HCT116 (cell line): Measurements from ENCODE around the gene TMA16. TPM values are rescaled to one million over a fixed set of nuclear protein-coding genes. Genes with fewer than 3 reads are reported as not detected.

Experiments used
- ATAC-seq: fragments of 200-7000 bp; cut with Tn5 transposase; 2 replicates; pipeline ENCODE4 v1.9.1; 2020; ENCODE audit warnings: mild to moderate bottlenecking, moderate library complexity
- BruUV-seq: library from RNA; stranded (reverse); fragments of 400-500 nt; replicated peaks from 2 replicates; lab custom pipeline; 2021; lab: Mats Ljungman, UMichigan
- CTCF ChIA-PET: fragments of 300-600 bp; sonication (Branson Sonifier 250); formaldehyde crosslinking; loops from one replicate; lab custom pipeline; 2021; ENCODE audit warnings: antibody characterized with exemption; lab: Charles Lee
- POLR2A ChIA-PET: fragments of 300-600, 350-600 bp; sonication (Branson Sonifier 250); formaldehyde crosslinking; loops from one replicate; lab custom pipeline; 2021; ENCODE audit warnings: antibody characterized with exemption; lab: Charles Lee
- RAD21 ChIA-PET, 2 experiments: fragments of 300-600 bp; sonication (Branson Sonifier 250); formaldehyde crosslinking; loops; one replicate each; lab custom pipeline; 2023; ENCODE audit warnings: low total read pairs in 2 of 2; ENCODE audit not compliant: uncharacterized antibody in 2 of 2, unreplicated experiment in 2 of 2, low non-redundant PET in 1 of 2; lab: Charles Lee
- DNase-seq: peaks from one replicate; pipeline ENCODE4 v3.0.0-alpha.2; 2010; ENCODE audit warnings: low read depth, low spot score
- H2AFZ ChIP-seq: fragments of 200-600 bp; shearing (Covaris generic), sonication (generic); 2 replicates; pipeline ENCODE4 v1.6.1; 2017; ENCODE audit warnings: low read depth, mixed run types, mixed read lengths, antibody characterized with exemption, low read length; ENCODE audit not compliant: poor library complexity, severe bottlenecking
- H3K27ac ChIP-seq: 2 replicates; pipeline ENCODE4 v1.5.1; 2012; ENCODE audit warnings: low read depth, low read length
- H3K27me3 ChIP-seq: fragments of 200-600 bp; sonication (generic); 2 replicates; pipeline ENCODE4 v1.6.1; 2016; ENCODE audit warnings: mixed run types, low read length, mixed read lengths; ENCODE audit not compliant: insufficient read depth
- H3K36me3 ChIP-seq, 2 experiments: fragments of 200-500 bp in 1 of 2; fragments of 200-600 bp in 1 of 2; sonication (Bioruptor generic) in 1 of 2; sonication (generic) in 1 of 2; 2 replicates each; pipeline versions ENCODE4 v1.5.1 to v1.6.1; 2014 to 2016; ENCODE audit warnings: low read length in 2 of 2, inconsistent platforms in 1 of 2, mixed read lengths in 1 of 2, mixed run types in 1 of 2; ENCODE audit not compliant: insufficient read depth in 2 of 2, control insufficient read depth in 1 of 2
- H3K4me1 ChIP-seq, 2 experiments: fragments of 200-600 bp in 1 of 2; sonication (generic) in 1 of 2; 2 replicates each; pipeline versions ENCODE4 v1.5.1 to v1.6.1; 2012 to 2017; ENCODE audit warnings: low read length in 2 of 2, inconsistent platforms in 1 of 2, mild to moderate bottlenecking in 1 of 2, mixed read lengths in 1 of 2, mixed run types in 1 of 2, moderate library complexity in 1 of 2; ENCODE audit not compliant: insufficient read depth in 2 of 2, control insufficient read depth in 1 of 2
- H3K4me2 ChIP-seq: fragments of 200-600 bp; sonication (generic); 2 replicates; pipeline ENCODE4 v1.6.1; 2017; ENCODE audit warnings: mixed run types, low read length, mixed read lengths
- H3K4me3 ChIP-seq, 2 experiments: fragments of 200-600 bp in 1 of 2; sonication (generic) in 1 of 2; replicated peaks in 1 of 2; 2 replicates each; pipeline ENCODE4 v1.5.1; 2011 to 2016; ENCODE audit warnings: low read length in 2 of 2, control low read depth in 1 of 2, low read depth in 1 of 2, mild to moderate bottlenecking in 1 of 2, mixed read lengths in 1 of 2, mixed run types in 1 of 2
- H3K79me2 ChIP-seq: fragments of 200-600 bp; sonication (generic); 2 replicates; pipeline ENCODE4 v1.6.1; 2017; ENCODE audit warnings: mild to moderate bottlenecking, mixed run types, low read length, moderate library complexity, mixed read lengths; ENCODE audit not compliant: insufficient read depth
- H3K9ac ChIP-seq: fragments of 200-600 bp; sonication (generic); 2 replicates; pipeline ENCODE4 v1.6.1; 2016; ENCODE audit warnings: low read length, mixed read lengths
- H3K9me2 ChIP-seq: fragments of 200-600 bp; sonication (generic), shearing (Covaris generic); 2 replicates; pipeline ENCODE4 v1.6.1; 2017; ENCODE audit warnings: mixed run types, mild to moderate bottlenecking, moderate library complexity; ENCODE audit not compliant: insufficient read depth
- H3K9me3 ChIP-seq, 2 experiments: fragments of 200-500 bp in 1 of 2; fragments of 200-600 bp in 1 of 2; sonication (Bioruptor generic) in 1 of 2; sonication (generic) in 1 of 2; 2 replicates each; pipeline ENCODE4 v1.6.1; 2014 to 2017; ENCODE audit warnings: low read length in 2 of 2, mixed read lengths in 2 of 2, inconsistent platforms in 1 of 2, low read depth in 1 of 2, mild to moderate bottlenecking in 1 of 2, mixed run types in 1 of 2, moderate library complexity in 1 of 2; ENCODE audit not compliant: control insufficient read depth in 1 of 2, insufficient read depth in 1 of 2
- H4K20me1 ChIP-seq: fragments of 200-600 bp; sonication (generic), shearing (Covaris generic); 2 replicates; pipeline ENCODE4 v1.6.1; 2017; ENCODE audit warnings: mixed run types, mild to moderate bottlenecking, moderate library complexity; ENCODE audit not compliant: insufficient read depth
- CEBPB ChIP-seq: IDR thresholded peaks from 2 replicates; pipeline ENCODE4 v1.6.1; 2012; ENCODE audit warnings: low read depth
- EGR1 ChIP-seq: IDR thresholded peaks from 2 replicates; pipeline ENCODE4 v1.6.1; 2012; ENCODE audit warnings: low read depth
- MAX ChIP-seq: IDR thresholded peaks from 2 replicates; pipeline ENCODE4 v1.6.1; 2012
- RAD21 ChIP-seq: IDR thresholded peaks from 2 replicates; pipeline ENCODE4 v1.6.1; 2012; ENCODE audit warnings: low read depth, mild to moderate bottlenecking
- REST ChIP-seq: IDR thresholded peaks from 2 replicates; pipeline ENCODE4 v1.6.1; 2012; ENCODE audit warnings: low read depth
- SP1 ChIP-seq: IDR thresholded peaks from 2 replicates; pipeline ENCODE4 v1.6.1; 2012; ENCODE audit warnings: low read depth
- TCF7L2 ChIP-seq: IDR thresholded peaks from 2 replicates; pipeline ENCODE4 v1.7.0; 2011; ENCODE audit warnings: borderline replicate concordance, inconsistent platforms; ENCODE audit not compliant: insufficient read depth, insufficient read length; ENCODE audit errors: extremely low read depth
- ZFX ChIP-seq: fragments of 450-650 bp; IDR thresholded peaks from 2 replicates; pipeline ENCODE4 v1.6.1; 2017
- ZNF274 ChIP-seq: fragments of 200-500 bp; sonication (Bioruptor generic); IDR thresholded peaks from 2 replicates; pipeline ENCODE4 v1.6.1; 2014; ENCODE audit warnings: mild to moderate bottlenecking, low read depth, low read length, inconsistent platforms
- intact Hi-C: fragments of 100-400 bp; cut with micrococcal nuclease; formaldehyde crosslinking; loops from 2 replicates; pipeline ENCODE4 v1.10.0; 2022
- total RNA-seq: library from RNA; stranded (reverse); gene quantifications from one replicate; pipeline ENCODE4 v1.2.1, GENCODE V29; 2021; ENCODE audit not compliant: unreplicated experiment
- TF ChIP-seq, protein P1 (sequence below), 3 experiments: fragments of 200-600 bp in 1 of 3; sonication (generic) in 1 of 3; IDR thresholded peaks in 2 of 3; conservative IDR thresholded peaks in 1 of 3; 2 replicates each; pipeline ENCODE4 v1.5.1; 2012 to 2017; ENCODE audit warnings: low read depth in 2 of 3, low read length in 2 of 3, antibody characterized with exemption in 1 of 3, borderline replicate concordance in 1 of 3, control low read depth in 1 of 3, mild to moderate bottlenecking in 1 of 3, mixed read lengths in 1 of 3, mixed run types in 1 of 3, moderate library complexity in 1 of 3; ENCODE audit not compliant: insufficient read depth in 1 of 3

The TMA16 gene
- total RNA-seq, 1 experiment from 2014 or later, result 52.7 TPM

DNA sequence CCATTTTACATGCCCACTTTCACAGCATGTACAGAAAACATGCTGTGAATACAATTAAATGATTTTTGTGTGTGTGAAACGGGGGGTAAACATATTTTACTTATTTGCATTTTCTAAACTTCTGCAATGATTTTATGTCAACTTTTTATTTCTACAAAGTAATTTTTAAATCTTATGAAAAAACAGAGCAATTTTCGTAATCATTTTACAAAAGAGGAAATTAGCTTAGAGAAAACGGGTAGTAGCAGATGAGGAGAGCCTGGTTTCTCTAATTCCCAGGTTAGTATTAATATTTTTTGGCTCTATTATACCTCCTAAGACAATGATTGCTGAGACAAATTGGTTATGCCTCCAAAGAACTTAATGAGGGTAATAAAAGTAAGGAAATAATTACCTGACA is 24.1 kb upstream of the TMA16 start (continued):
- no peak for TF ChIP-seq TCF7L2
- TF ChIP-seq, protein P1, sequence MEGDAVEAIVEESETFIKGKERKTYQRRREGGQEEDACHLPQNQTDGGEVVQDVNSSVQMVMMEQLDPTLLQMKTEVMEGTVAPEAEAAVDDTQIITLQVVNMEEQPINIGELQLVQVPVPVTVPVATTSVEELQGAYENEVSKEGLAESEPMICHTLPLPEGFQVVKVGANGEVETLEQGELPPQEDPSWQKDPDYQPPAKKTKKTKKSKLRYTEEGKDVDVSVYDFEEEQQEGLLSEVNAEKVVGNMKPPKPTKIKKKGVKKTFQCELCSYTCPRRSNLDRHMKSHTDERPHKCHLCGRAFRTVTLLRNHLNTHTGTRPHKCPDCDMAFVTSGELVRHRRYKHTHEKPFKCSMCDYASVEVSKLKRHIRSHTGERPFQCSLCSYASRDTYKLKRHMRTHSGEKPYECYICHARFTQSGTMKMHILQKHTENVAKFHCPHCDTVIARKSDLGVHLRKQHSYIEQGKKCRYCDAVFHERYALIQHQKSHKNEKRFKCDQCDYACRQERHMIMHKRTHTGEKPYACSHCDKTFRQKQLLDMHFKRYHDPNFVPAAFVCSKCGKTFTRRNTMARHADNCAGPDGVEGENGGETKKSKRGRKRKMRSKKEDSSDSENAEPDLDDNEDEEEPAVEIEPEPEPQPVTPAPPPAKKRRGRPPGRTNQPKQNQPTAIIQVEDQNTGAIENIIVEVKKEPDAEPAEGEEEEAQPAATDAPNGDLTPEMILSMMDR (IDR thresholded peaks at IDR 0.05 in 2 of 3, conservative IDR thresholded peaks at IDR 0.05 in 1 of 3; ENCODE audit: borderline replicate concordance in 1 of 3, insufficient read depth in 1 of 3, low read depth in 2 of 3, low read length in 2 of 3), result no peak
- TF ChIP-seq RAD21, result no peak
- no peak for TF ChIP-seq ZNF274

DNA sequence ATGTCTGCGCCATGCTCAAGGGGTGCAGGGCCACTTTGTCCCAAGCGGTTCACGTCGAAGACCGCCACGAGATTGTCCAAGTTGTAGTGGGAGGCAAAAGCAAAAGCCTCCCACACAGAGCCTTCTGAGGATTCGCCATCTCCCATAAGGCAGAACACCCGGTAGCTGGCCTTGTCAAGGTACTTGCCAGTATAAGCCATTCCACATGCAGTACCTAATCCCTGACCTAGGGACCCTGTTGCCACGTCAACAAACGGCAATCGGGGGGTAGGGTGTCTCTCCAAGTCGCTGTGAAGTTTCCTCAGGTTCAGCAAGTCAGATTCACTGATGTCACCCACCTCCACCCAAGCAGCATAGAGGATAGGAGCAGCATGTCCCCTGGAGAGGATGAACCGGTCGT is 21.4 kb upstream of the TMA16 start:
- Histone ChIP-seq H3K4me3 (no peak overlapping the region), H3K4me2 (no peak overlapping the region), H2AFZ (no peak overlapping the region), H3K36me3 (no peaks in the 10 kb centered on the region), H3K9me2 (no peaks in the 10 kb centered on the region; the same call in 1 of the 2 replicates), H3K9ac (no peak overlapping the region), H3K79me2 (no peaks in the 10 kb centered on the region), H3K4me1 (no peaks in the 10 kb centered on the region), H4K20me1 (no peaks in the 10 kb centered on the region), H3K27me3 (no peaks in the 10 kb centered on the region)
- ChIA-PET POLR2A (no interaction called here), CTCF (no interaction called here), RAD21 (no interaction called here)
- no peak for DNase-seq
- no peak for ATAC-seq
- intact Hi-C loops, result no loop called here
- TF ChIP-seq CEBPB, result no peak
- no peak for TF ChIP-seq MAX
- TF ChIP-seq RAD21, result no peak
- no peak for TF ChIP-seq EGR1
- no peak for TF ChIP-seq ZNF274
- TF ChIP-seq REST, result no peak
- TF ChIP-seq SP1, result no peak
- no peak for TF ChIP-seq ZFX
- TF ChIP-seq, all 23 proteins: peak for 0
- BruUV-seq, result no TSS peak
- H3K27ac ChIP-seq, result no peak overlapping the region
- no peaks in the 10 kb centered on the region for H3K9me3 ChIP-seq
